GM04504 (cell line): ENCODE results near the gene SIK3.

Experiments used
- DNase-seq: peaks from one replicate; pipeline ENCODE4 v3.0.0-alpha.2; 2012; ENCODE audit warnings: low read depth

SIK3 gene

GRCh38 chr11:116893906-116894305, 204.3 kb downstream of the SIK3 start:
- DNase-seq: no peak

GRCh38 chr11:116893437-116893836, 204.8 kb downstream of the SIK3 start:
- no peak for DNase-seq

GRCh38 chr11:116892374-116892773, 205.9 kb downstream of the SIK3 start:
- DNase-seq: no peak

GRCh38 chr11:116891746-116892145, 206.5 kb downstream of the SIK3 start:
- no peak for DNase-seq

GRCh38 chr11:116890607-116891006, 207.6 kb downstream of the SIK3 start:
- DNase-seq: no peak

- no peak for DNase-seq
Observed at GRCh38 chr11:116890193-116890592, 208.0 kb downstream of the SIK3 start.

GRCh38 chr11:116888884-116889549, 209.2 kb downstream of the SIK3 start:
- DNase-seq: no peak

- no peak for DNase-seq
Observed at GRCh38 chr11:116888024-116888423, 210.2 kb downstream of the SIK3 start.

- no peak for DNase-seq
Observed at GRCh38 chr11:116885951-116886655, 212.1 kb downstream of the SIK3 start.

- DNase-seq: peak; percentile 84
Observed at GRCh38 chr11:116882386-116882785, 215.8 kb downstream of the SIK3 start.

- no peak for DNase-seq
Observed at GRCh38 chr11:116881143-116881542, 217.1 kb downstream of the SIK3 start.

GRCh38 chr11:116879800-116880625, 218.2 kb downstream of the SIK3 start:
- no peak for DNase-seq

- no peak for DNase-seq
Observed at GRCh38 chr11:116876656-116877055, 221.6 kb downstream of the SIK3 start.

- DNase-seq: no peak
Observed at GRCh38 chr11:116875194-116875593, 223.0 kb downstream of the SIK3 start.

- DNase-seq: no peak
Observed at GRCh38 chr11:116874251-116874650, 224.0 kb downstream of the SIK3 start.

- no peak for DNase-seq
Observed at GRCh38 chr11:116873381-116873780, 224.8 kb downstream of the SIK3 start.

- DNase-seq: peak; percentile 90
Observed at GRCh38 chr11:116871248-116871647, 227.0 kb downstream of the SIK3 start.

- no peak for DNase-seq
Observed at GRCh38 chr11:116870054-116870453, 228.2 kb downstream of the SIK3 start.

- DNase-seq: no peak
Observed at GRCh38 chr11:116869610-116870009, 228.6 kb downstream of the SIK3 start.

GRCh38 chr11:116868066-116868465, 230.2 kb downstream of the SIK3 start:
- DNase-seq: no peak

GRCh38 chr11:116867619-116868018, 230.6 kb downstream of the SIK3 start:
- no peak for DNase-seq

GRCh38 chr11:116866804-116867455, 231.3 kb downstream of the SIK3 start:
- no peak for DNase-seq
